ENCODE data around the gene TRMT44.

- TF ChIP-seq, protein P1, sequence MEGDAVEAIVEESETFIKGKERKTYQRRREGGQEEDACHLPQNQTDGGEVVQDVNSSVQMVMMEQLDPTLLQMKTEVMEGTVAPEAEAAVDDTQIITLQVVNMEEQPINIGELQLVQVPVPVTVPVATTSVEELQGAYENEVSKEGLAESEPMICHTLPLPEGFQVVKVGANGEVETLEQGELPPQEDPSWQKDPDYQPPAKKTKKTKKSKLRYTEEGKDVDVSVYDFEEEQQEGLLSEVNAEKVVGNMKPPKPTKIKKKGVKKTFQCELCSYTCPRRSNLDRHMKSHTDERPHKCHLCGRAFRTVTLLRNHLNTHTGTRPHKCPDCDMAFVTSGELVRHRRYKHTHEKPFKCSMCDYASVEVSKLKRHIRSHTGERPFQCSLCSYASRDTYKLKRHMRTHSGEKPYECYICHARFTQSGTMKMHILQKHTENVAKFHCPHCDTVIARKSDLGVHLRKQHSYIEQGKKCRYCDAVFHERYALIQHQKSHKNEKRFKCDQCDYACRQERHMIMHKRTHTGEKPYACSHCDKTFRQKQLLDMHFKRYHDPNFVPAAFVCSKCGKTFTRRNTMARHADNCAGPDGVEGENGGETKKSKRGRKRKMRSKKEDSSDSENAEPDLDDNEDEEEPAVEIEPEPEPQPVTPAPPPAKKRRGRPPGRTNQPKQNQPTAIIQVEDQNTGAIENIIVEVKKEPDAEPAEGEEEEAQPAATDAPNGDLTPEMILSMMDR (IDR thresholded peaks at IDR 0.05 in 2 of 3, conservative IDR thresholded peaks at IDR 0.05 in 1 of 3; ENCODE audit: borderline replicate concordance in 1 of 3, insufficient read depth in 1 of 3, low read depth in 2 of 3, low read length in 2 of 3), result no peak
- TF ChIP-seq EZH2 (IDR thresholded peaks at IDR 0.05) (no peak), POLR2A (IDR thresholded peaks at IDR 0.05; ENCODE audit: borderline replicate concordance, extremely low read depth, insufficient read depth, insufficient read length) (no peak), YY1 (IDR thresholded peaks at IDR 0.05; ENCODE audit: extremely low read depth, insufficient replicate concordance, low read depth, low read length) (no peak), CEBPB (IDR thresholded peaks at IDR 0.05; ENCODE audit: low read depth) (no peak), EGR1 (IDR thresholded peaks at IDR 0.05; ENCODE audit: low read depth) (no peak), ELF1 (IDR thresholded peaks at IDR 0.05; ENCODE audit: borderline replicate concordance, low read depth) (no peak)
Observed at GRCh38 chr4:8502836-8503585, 62.4 kb downstream of the TRMT44 start.
